ENCODE results near the gene CAPN12.

Gene CAPN12

GRCh38 chr19:38731654-38732301, 12.5 kb downstream of the CAPN12 start:
- H3K4me3 ChIP-seq (ENCODE audit: low read length), result no peak overlapping the region
- H3K9ac ChIP-seq (ENCODE audit: low read length), result no peak overlapping the region
- peak overlapping the region; percentile 43 for H3K27ac ChIP-seq (ENCODE audit: low read depth, low read length)
- H3K4me1 ChIP-seq (ENCODE audit: control insufficient read depth, insufficient read depth, low read length), result no peaks in the 10 kb centered on the region
- H3K36me3 ChIP-seq (ENCODE audit: control insufficient read depth, insufficient read depth, low read length), result peaks cover 20% of the 10 kb centered on the region
- H3K27me3 ChIP-seq (ENCODE audit: control insufficient read depth, insufficient read depth, low read length), result no peaks in the 10 kb centered on the region

DNA sequence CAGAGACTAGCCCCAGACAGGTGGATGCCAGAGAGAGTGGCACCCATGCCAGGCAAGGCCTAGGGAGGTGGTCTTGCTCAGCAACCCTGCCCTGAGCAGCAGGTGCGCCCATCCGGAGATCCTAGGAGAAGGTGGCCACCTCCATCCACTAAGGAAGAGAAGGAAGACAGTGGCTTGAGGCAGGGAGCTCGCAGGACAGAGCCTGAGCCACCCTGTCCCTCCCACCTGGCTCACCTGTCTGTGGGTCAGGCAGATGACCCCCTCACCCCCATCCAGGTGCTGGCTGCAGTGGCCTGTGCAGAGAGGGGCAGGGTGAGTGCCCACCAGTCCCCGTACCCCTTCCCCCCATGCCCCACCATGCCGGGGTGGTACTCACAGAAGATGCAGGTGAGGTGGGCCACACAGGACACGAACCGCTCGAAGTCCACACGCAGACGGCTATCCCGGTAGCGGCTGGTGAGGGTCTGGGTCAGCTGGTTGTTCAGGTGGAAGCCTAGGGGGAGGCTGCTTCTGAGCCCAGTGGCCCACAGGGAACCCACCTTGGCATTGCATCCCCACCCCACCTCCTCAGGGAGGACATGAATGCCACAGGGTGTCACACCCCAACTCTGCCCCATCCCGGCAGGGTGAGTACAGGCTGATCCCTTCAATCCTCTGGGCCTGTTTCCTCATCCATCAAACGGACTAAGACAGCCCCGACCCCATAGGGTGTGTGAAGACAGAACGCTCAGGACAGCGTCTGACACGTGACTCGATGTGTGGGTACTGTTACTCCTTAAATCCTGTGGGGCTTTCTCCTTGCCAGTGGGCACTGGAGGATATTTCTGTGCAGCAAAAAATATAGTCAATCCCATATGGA, 13.3 kb downstream of the CAPN12 start:
- no peak overlapping the region for H3K27ac ChIP-seq (ENCODE audit: low read depth, low read length)
- H3K4me1 ChIP-seq (ENCODE audit: control insufficient read depth, insufficient read depth, low read length), result no peaks in the 10 kb centered on the region
- no peaks in the 10 kb centered on the region for H3K27me3 ChIP-seq (ENCODE audit: control insufficient read depth, insufficient read depth, low read length)
- no peak overlapping the region for H3K4me3 ChIP-seq (ENCODE audit: low read length)
- H3K36me3 ChIP-seq (ENCODE audit: control insufficient read depth, insufficient read depth, low read length), result peaks cover 27% of the 10 kb centered on the region
- no peak overlapping the region for H3K9ac ChIP-seq (ENCODE audit: low read length)

DNA sequence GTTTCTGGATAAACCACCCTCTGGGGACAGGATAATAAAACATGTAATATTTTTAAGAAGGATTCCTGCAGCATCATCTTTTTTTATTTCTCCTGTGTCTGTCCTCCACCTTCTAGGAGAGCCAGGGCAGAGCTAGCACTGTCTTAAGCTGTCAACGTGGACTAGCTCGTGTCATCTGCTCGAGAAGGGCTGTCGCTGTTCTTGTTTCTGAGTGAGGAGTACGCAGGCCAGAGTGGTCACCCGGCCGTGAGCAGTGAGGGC, 13.9 kb downstream of the CAPN12 start:
- no peaks in the 10 kb centered on the region for H3K4me1 ChIP-seq (ENCODE audit: control insufficient read depth, insufficient read depth, low read length)

GRCh38 chr19:38729653-38730469, 14.4 kb downstream of the CAPN12 start:
- Histone ChIP-seq H3K27ac (ENCODE audit: low read depth, low read length) (no peak overlapping the region), H3K9ac (ENCODE audit: low read length) (no peak overlapping the region), H3K36me3 (ENCODE audit: control insufficient read depth, insufficient read depth, low read length) (peaks cover 37% of the 10 kb centered on the region), H3K4me3 (ENCODE audit: low read length) (no peak overlapping the region), H3K4me1 (ENCODE audit: control insufficient read depth, insufficient read depth, low read length) (no peaks in the 10 kb centered on the region), H3K27me3 (ENCODE audit: control insufficient read depth, insufficient read depth, low read length) (no peaks in the 10 kb centered on the region)

More for the DNA sequence above, 13.9 kb downstream of the CAPN12 start:
- H3K9ac ChIP-seq (ENCODE audit: low read length), result no peak overlapping the region
- no peak overlapping the region for H3K4me3 ChIP-seq (ENCODE audit: low read length)
- H3K27ac ChIP-seq (ENCODE audit: low read depth, low read length), result no peak overlapping the region
- H3K36me3 ChIP-seq (ENCODE audit: control insufficient read depth, insufficient read depth, low read length), result peaks cover 32% of the 10 kb centered on the region
- no peaks in the 10 kb centered on the region for H3K27me3 ChIP-seq (ENCODE audit: control insufficient read depth, insufficient read depth, low read length)

- Histone ChIP-seq H3K27me3 (ENCODE audit: control insufficient read depth, insufficient read depth, low read length) (no peaks in the 10 kb centered on the region), H3K4me1 (ENCODE audit: control insufficient read depth, insufficient read depth, low read length) (no peaks in the 10 kb centered on the region), H3K9ac (ENCODE audit: low read length) (no peak overlapping the region), H3K27ac (ENCODE audit: low read depth, low read length) (peak overlapping the region; percentile 30), H3K4me3 (ENCODE audit: low read length) (no peak overlapping the region), H3K36me3 (ENCODE audit: control insufficient read depth, insufficient read depth, low read length) (peaks cover 45% of the 10 kb centered on the region)
Observed at GRCh38 chr19:38728752-38729541, 15.3 kb downstream of the CAPN12 start.

- Histone ChIP-seq H3K4me1 (ENCODE audit: control insufficient read depth, insufficient read depth, low read length) (no peaks in the 10 kb centered on the region), H3K9ac (ENCODE audit: low read length) (no peak overlapping the region), H3K4me3 (ENCODE audit: low read length) (no peak overlapping the region), H3K27me3 (ENCODE audit: control insufficient read depth, insufficient read depth, low read length) (no peaks in the 10 kb centered on the region), H3K36me3 (ENCODE audit: control insufficient read depth, insufficient read depth, low read length) (peaks cover 53% of the 10 kb centered on the region), H3K27ac (ENCODE audit: low read depth, low read length) (peak overlapping the region; percentile 67)
Observed at GRCh38 chr19:38727868-38728660, 16.2 kb downstream of the CAPN12 start.

- H3K27ac ChIP-seq (ENCODE audit: low read depth, low read length), result peak overlapping the region; percentile 67
- H3K4me3 ChIP-seq (ENCODE audit: low read length), result no peak overlapping the region
- H3K36me3 ChIP-seq (ENCODE audit: control insufficient read depth, insufficient read depth, low read length), result peaks cover 60% of the 10 kb centered on the region
- H3K27me3 ChIP-seq (ENCODE audit: control insufficient read depth, insufficient read depth, low read length), result no peaks in the 10 kb centered on the region
- H3K9ac ChIP-seq (ENCODE audit: low read length), result no peak overlapping the region
- H3K4me1 ChIP-seq (ENCODE audit: control insufficient read depth, insufficient read depth, low read length), result no peaks in the 10 kb centered on the region
Observed at GRCh38 chr19:38727306-38727867, 16.9 kb downstream of the CAPN12 start.

GRCh38 chr19:38726761-38727301, 17.4 kb downstream of the CAPN12 start:
- Histone ChIP-seq H3K27me3 (ENCODE audit: control insufficient read depth, insufficient read depth, low read length) (no peaks in the 10 kb centered on the region), H3K9ac (ENCODE audit: low read length) (no peak overlapping the region), H3K4me1 (ENCODE audit: control insufficient read depth, insufficient read depth, low read length) (no peaks in the 10 kb centered on the region), H3K36me3 (ENCODE audit: control insufficient read depth, insufficient read depth, low read length) (peaks cover 66% of the 10 kb centered on the region), H3K27ac (ENCODE audit: low read depth, low read length) (no peak overlapping the region), H3K4me3 (ENCODE audit: low read length) (no peak overlapping the region)

GRCh38 chr19:38726284-38726673, 18.0 kb downstream of the CAPN12 start:
- no peak overlapping the region for H3K9ac ChIP-seq (ENCODE audit: low read length)
- H3K36me3 ChIP-seq (ENCODE audit: control insufficient read depth, insufficient read depth, low read length), result peaks cover 69% of the 10 kb centered on the region
- H3K4me1 ChIP-seq (ENCODE audit: control insufficient read depth, insufficient read depth, low read length), result no peaks in the 10 kb centered on the region
- H3K4me3 ChIP-seq (ENCODE audit: low read length), result no peak overlapping the region
- H3K27ac ChIP-seq (ENCODE audit: low read depth, low read length), result no peak overlapping the region
- H3K27me3 ChIP-seq (ENCODE audit: control insufficient read depth, insufficient read depth, low read length), result no peaks in the 10 kb centered on the region

- H3K4me1 ChIP-seq (ENCODE audit: control insufficient read depth, insufficient read depth, low read length), result no peaks in the 10 kb centered on the region
- peaks cover 66% of the 10 kb centered on the region for H3K36me3 ChIP-seq (ENCODE audit: control insufficient read depth, insufficient read depth, low read length)
- H3K27ac ChIP-seq (ENCODE audit: low read depth, low read length), result no peak overlapping the region
- H3K4me3 ChIP-seq (ENCODE audit: low read length), result no peak overlapping the region
- H3K27me3 ChIP-seq (ENCODE audit: control insufficient read depth, insufficient read depth, low read length), result no peaks in the 10 kb centered on the region
- H3K9ac ChIP-seq (ENCODE audit: low read length), result no peak overlapping the region
Observed at GRCh38 chr19:38725469-38726283, 18.6 kb downstream of the CAPN12 start.
